Fibroblast of the aortic adventitia (primary cell): ENCODE data around the gene ACADM. TPM values are rescaled to one million over a fixed set of nuclear protein-coding genes. Genes with fewer than 3 reads are reported as not detected.
A peak's percentile ranks its signal among the peaks of the same experiment; 100 is the strongest.

ENCODE experiments used
- DNase-seq: peaks from one replicate; pipeline ENCODE4 v3.0.0-alpha.2; 2010; ENCODE audit warnings: low read depth
- H3K4me3 ChIP-seq: 2 replicates; pipeline ENCODE4 v1.5.1; 2011; ENCODE audit warnings: low read depth, mild to moderate bottlenecking, control low read depth, low read length, moderate library complexity
- CTCF ChIP-seq: IDR thresholded peaks from 2 replicates; pipeline ENCODE4 v1.5.1; 2011; ENCODE audit warnings: mild to moderate bottlenecking, low read length, control low read depth, inconsistent platforms; ENCODE audit not compliant: insufficient read depth
- small RNA-seq: library from RNA; depleted of rRNA; stranded (forward); fragments of <200 nt; gene quantifications from one replicate; pipeline ENCODE3, GENCODE V24; 2012
- total RNA-seq: library from RNA; depleted of rRNA; stranded (reverse); fragments of >200 nt; gene quantifications from 2 replicates; pipeline ENCODE4 v1.2.3, GENCODE V29; 2012; ENCODE audit warnings: low replicate concordance

Gene ACADM
- total RNA-seq, 1 donor: 41.4 TPM

- no peak overlapping the region for H3K4me3 ChIP-seq
- TF ChIP-seq CTCF: no peak
- DNase-seq: peak; percentile 60
Observed at GRCh38 chr1:75811211-75811981, 86.9 kb downstream of the ACADM start.

GRCh38 chr1:75812065-75812464 lies 87.6 kb downstream of the ACADM start:
- no peak overlapping the region for H3K4me3 ChIP-seq
- no peak for DNase-seq
- TF ChIP-seq CTCF: no peak

Small RNA genes within 50 kb of the gene (small RNA-seq; reads per million reads assigned to genes)
- gene SNORD45A (not detected), gene SNORD45B (not detected), gene SNORD45C (not detected)

Other genes with a start within 250 kb of the ACADM start
- 0.45 TPM in 1 of 2 replicates, not detected in the other for gene SLC44A5, start 113.6 kb upstream of the ACADM start, total RNA-seq
- gene RABGGTB, start 61.5 kb downstream of the ACADM start, total RNA-seq: 82.5 and 91.8 TPM in 2 replicates
- 0.09 and 0.16 TPM in 2 replicates for gene MSH4, start 72.2 kb downstream of the ACADM start, total RNA-seq
- not detected in 2 replicates for gene ASB17, start 207.7 kb downstream of the ACADM start, total RNA-seq